ENCODE measurements around the gene PRPF31.

GRCh38 chr19:54133957-54134590 lies 18.5 kb downstream of the PRPF31 start:
- no peak for TF ChIP-seq CTCF (IDR thresholded peaks at IDR 0.05)
- no peak for TF ChIP-seq EP300 (IDR thresholded peaks at IDR 0.05)
- TF ChIP-seq POLR2A (IDR thresholded peaks at IDR 0.05), result no peak
